Esophagus (tissue), 2 donors: Measurements from ENCODE around the gene COL27A1. TPM values are rescaled to one million over a fixed set of nuclear protein-coding genes. Genes with fewer than 3 reads are reported as not detected.
A peak's percentile ranks its signal among the peaks of the same experiment; 100 is the strongest.

Experiments used
- H3K27ac ChIP-seq, 2 donors: one replicate each; pipeline ENCODE4 v1.5.1; 2013; ENCODE audit warnings: low read depth in 2 of 2, mild to moderate bottlenecking in 2 of 2, inconsistent platforms in 1 of 2, low read length in 1 of 2, moderate library complexity in 1 of 2
- H3K27me3 ChIP-seq, 2 donors: one replicate each; pipeline ENCODE4 v1.6.1; 2013; ENCODE audit warnings: low read length in 2 of 2, control low read depth in 1 of 2, mild to moderate bottlenecking in 1 of 2; ENCODE audit not compliant: insufficient read depth in 2 of 2, control insufficient read depth in 1 of 2
- H3K36me3 ChIP-seq, 2 donors: one replicate each; pipeline ENCODE4 v1.6.1; 2013; ENCODE audit warnings: low read length in 1 of 2; ENCODE audit not compliant: control insufficient read depth in 2 of 2, insufficient read depth in 2 of 2
- H3K4me1 ChIP-seq, 2 donors: one replicate each; pipeline ENCODE4 v1.6.1; 2013; ENCODE audit warnings: low read length in 1 of 2; ENCODE audit not compliant: control insufficient read depth in 2 of 2, insufficient read depth in 2 of 2
- H3K4me3 ChIP-seq, 2 donors: one replicate each; pipeline ENCODE4 v1.5.1; 2013; ENCODE audit warnings: low read length in 2 of 2, mild to moderate bottlenecking in 2 of 2, low read depth in 1 of 2, moderate library complexity in 1 of 2
- H3K9me3 ChIP-seq, 2 donors: one replicate each; pipeline ENCODE4 v1.6.1; 2013; ENCODE audit warnings: mild to moderate bottlenecking in 2 of 2, low read depth in 1 of 2, low read length in 1 of 2, moderate library complexity in 1 of 2; ENCODE audit not compliant: control insufficient read depth in 2 of 2, insufficient read depth in 1 of 2
- WGBS, 2 donors: extraction: QIAGEN DNeasy Blood & Tissue Kit; methylation state at CpG; one replicate each; pipeline ENCODE4 v1.1.7; 2013; 5-methylcytosine and 5-hydroxymethylcytosine counted together
- polyA plus RNA-seq, 2 donors: library from polyadenylated mRNA; stranded (reverse); fragments of 200-250 nt; gene quantifications; one replicate each; pipeline ENCODE4 v1.2.3, GENCODE V29; 2013
- donor health status: healthy with polysubstance abuse.
- donor health status: Bipolar disorder and iron deficiency.

Gene COL27A1
- polyA plus RNA-seq, 2 donors = 7.2 to 32.6 TPM

- no peak overlapping the region for H3K27ac ChIP-seq
- peaks cover 0 to 5% of the 10 kb centered on the region in 2 donors for H3K9me3 ChIP-seq
- 87% methylated on average over 21 to 22 of the region's 22 CpGs for WGBS, 2 donors
- H3K4me3 ChIP-seq = no peak overlapping the region
- H3K36me3 ChIP-seq = peaks cover 0 to 9% of the 10 kb centered on the region in 2 donors
- no peaks in the 10 kb centered on the region for H3K27me3 ChIP-seq
- H3K4me1 ChIP-seq = no peaks in the 10 kb centered on the region
These were observed 155.4 kb downstream of the COL27A1 start for GRCh38 chr9:114310471-114311450.

GRCh38 chr9:114311571-114312512, 156.5 kb downstream of the COL27A1 start:
- Histone ChIP-seq H3K27ac (no peak overlapping the region), H3K4me3 (no peak overlapping the region), H3K27me3 (no peaks in the 10 kb centered on the region), H3K36me3 (peaks cover 0 to 9% of the 10 kb centered on the region in 2 donors), H3K4me1 (peaks cover 0 to 2% of the 10 kb centered on the region in 2 donors), H3K9me3 (peaks cover 0 to 5% of the 10 kb centered on the region in 2 donors)
- 90 to 91% methylated on average over 28 of the region's 28 CpGs for WGBS, 2 donors

GRCh38 chr9:114312513-114312875, 157.2 kb downstream of the COL27A1 start:
- Histone ChIP-seq H3K9me3 (peaks cover 0 to 5% of the 10 kb centered on the region in 2 donors), H3K4me1 (peaks cover 0 to 2% of the 10 kb centered on the region in 2 donors), H3K27me3 (no peaks in the 10 kb centered on the region), H3K4me3 (no peak overlapping the region), H3K36me3 (peaks cover 0 to 5% of the 10 kb centered on the region in 2 donors), H3K27ac (no peak overlapping the region)
- WGBS, 2 donors = 74 to 78% methylated on average over 8 of the region's 8 CpGs

GRCh38 chr9:114313186-114313585, 157.8 kb downstream of the COL27A1 start:
- Histone ChIP-seq H3K9me3 (peaks cover 0 to 5% of the 10 kb centered on the region in 2 donors), H3K36me3 (peaks cover 0 to 5% of the 10 kb centered on the region in 2 donors), H3K4me3 (no peak overlapping the region), H3K27me3 (no peaks in the 10 kb centered on the region), H3K27ac (no peak overlapping the region), H3K4me1 (peaks cover 0 to 2% of the 10 kb centered on the region in 2 donors)
- 86% methylated on average over 8 of the region's 8 CpGs for WGBS, 2 donors

- H3K4me3 ChIP-seq = no peak overlapping the region
- WGBS, 2 donors = 66 to 80% methylated on average over 7 of the region's 7 CpGs
- peaks cover 0 to 5% of the 10 kb centered on the region in 2 donors for H3K9me3 ChIP-seq
- H3K27me3 ChIP-seq = no peaks in the 10 kb centered on the region
- no peak overlapping the region for H3K27ac ChIP-seq
- peaks cover 0 to 3% of the 10 kb centered on the region in 2 donors for H3K36me3 ChIP-seq
- peaks cover 0 to 2% of the 10 kb centered on the region in 2 donors for H3K4me1 ChIP-seq
These were observed 159.0 kb downstream of the COL27A1 start for GRCh38 chr9:114314256-114314867.

GRCh38 chr9:114314881-114315722, 159.8 kb downstream of the COL27A1 start:
- H3K27ac ChIP-seq = no peak overlapping the region
- 81 to 85% methylated on average over 8 of the region's 8 CpGs for WGBS, 2 donors
- peaks cover 0 to 2% of the 10 kb centered on the region in 2 donors for H3K4me1 ChIP-seq
- no peaks in the 10 kb centered on the region for H3K27me3 ChIP-seq
- peaks cover 0 to 3% of the 10 kb centered on the region in 2 donors for H3K36me3 ChIP-seq
- peaks cover 0 to 5% of the 10 kb centered on the region in 2 donors for H3K9me3 ChIP-seq
- no peak overlapping the region for H3K4me3 ChIP-seq

GRCh38 chr9:114315723-114316363, 160.5 kb downstream of the COL27A1 start:
- whole genome bisulfite sequencing, 2 donors = 82 to 87% methylated on average over 8 of the region's 8 CpGs
- peaks cover 0 to 2% of the 10 kb centered on the region in 2 donors for H3K4me1 ChIP-seq
- no peaks in the 10 kb centered on the region for H3K27me3 ChIP-seq
- no peak overlapping the region for H3K4me3 ChIP-seq
- no peaks in the 10 kb centered on the region for H3K36me3 ChIP-seq
- H3K27ac ChIP-seq = peak overlapping the region in 1 of 2 donors; percentile 27
- peaks cover 0 to 5% of the 10 kb centered on the region in 2 donors for H3K9me3 ChIP-seq

- H3K36me3 ChIP-seq = no peaks in the 10 kb centered on the region
- no peak overlapping the region for H3K4me3 ChIP-seq
- H3K9me3 ChIP-seq = peaks cover 0 to 5% of the 10 kb centered on the region in 2 donors
- H3K4me1 ChIP-seq = peaks cover 0 to 2% of the 10 kb centered on the region in 2 donors
- 70 to 72% methylated on average over 10 of the region's 10 CpGs for WGBS, 2 donors
- H3K27ac ChIP-seq = no peak overlapping the region
- H3K27me3 ChIP-seq = no peaks in the 10 kb centered on the region
These were observed 161.4 kb downstream of the COL27A1 start for GRCh38 chr9:114316605-114317230.
